MM.1S (cell line): ENCODE data around the gene MEX3C.

Experiments used
- CTCF ChIP-seq: fragments of 300-600 bp; sonication (generic); IDR thresholded peaks from 2 replicates; pipeline ENCODE4 v1.5.1; 2016; ENCODE audit warnings: antibody characterized with exemption, low read length, mixed read lengths
- EZH2 ChIP-seq: fragments of 300-600 bp; sonication (generic); optimal IDR thresholded peaks from 2 replicates; pipeline ENCODE3; 2017; ENCODE audit warnings: low read depth, mild to moderate bottlenecking, antibody characterized with exemption, low read length, mixed read lengths
- EZH2phosphoT487 ChIP-seq: fragments of 300-600 bp; sonication (generic); IDR thresholded peaks from 2 replicates; pipeline ENCODE4 v1.6.1; 2018; ENCODE audit warnings: antibody characterized with exemption, low read length

GRCh38 chr18:51236225-51236624 lies 38.7 kb upstream of the MEX3C start:
- TF ChIP-seq CTCF = no peak
- TF ChIP-seq EZH2 = no peak
- TF ChIP-seq EZH2phosphoT487 = no peak
